Loucy (cell line): ENCODE results near the gene SLAMF7.
A peak's percentile ranks its signal among the peaks of the same experiment; 100 is the strongest.

Source experiments
- H2AFZ ChIP-seq: fragments of 200-600 bp; sonication (generic); 2 replicates; pipeline ENCODE4 v1.6.0; 2016; ENCODE audit warnings: antibody characterized with exemption, mild to moderate bottlenecking, low read length, moderate library complexity
- H3F3A ChIP-seq: fragments of 200-600 bp; 2 replicates; pipeline ENCODE4 v1.6.0; 2016; ENCODE audit warnings: antibody characterized with exemption, low read depth, mild to moderate bottlenecking
- H3K27me3 ChIP-seq: fragments of 200-600 bp; sonication (generic); 2 replicates; pipeline ENCODE4 v1.6.1; 2014; ENCODE audit warnings: low read length, mild to moderate bottlenecking; ENCODE audit not compliant: insufficient read depth, poor library complexity, severe bottlenecking
- H3K36me3 ChIP-seq: fragments of 200-600 bp; sonication (generic); 2 replicates; pipeline ENCODE4 v1.6.1; 2016; ENCODE audit warnings: low read length; ENCODE audit not compliant: insufficient read depth
- H3K4me1 ChIP-seq: fragments of 200-600 bp; sonication (generic); 2 replicates; pipeline ENCODE4 v1.5.1; 2014; ENCODE audit warnings: low read length, mild to moderate bottlenecking; ENCODE audit not compliant: insufficient read depth, poor library complexity, severe bottlenecking
- H3K4me2 ChIP-seq: fragments of 200-600 bp; sonication (generic); 2 replicates; pipeline ENCODE4 v1.6.0; 2014; ENCODE audit warnings: antibody characterized with exemption, low read length, low read depth, mild to moderate bottlenecking; ENCODE audit not compliant: poor library complexity, severe bottlenecking
- H3K4me3 ChIP-seq: fragments of 200-600 bp; sonication (generic); 2 replicates; pipeline ENCODE4 v1.5.1; 2014; ENCODE audit warnings: low read length, mild to moderate bottlenecking, mixed read lengths; ENCODE audit not compliant: poor library complexity, severe bottlenecking
- H3K79me2 ChIP-seq: fragments of 200-600 bp; sonication (generic); 2 replicates; pipeline ENCODE4 v1.6.1; 2014; ENCODE audit warnings: low read length; ENCODE audit not compliant: insufficient read depth
- H3K9ac ChIP-seq: fragments of 200-600 bp; sonication (generic); 2 replicates; pipeline ENCODE4 v1.6.0; 2014; ENCODE audit warnings: mild to moderate bottlenecking, low read depth, low read length, moderate library complexity; ENCODE audit not compliant: poor library complexity, severe bottlenecking
- H3K9me2 ChIP-seq: fragments of 200-600 bp; sonication (generic); replicated peaks from 2 replicates; pipeline ENCODE4 v1.6.1; 2016; ENCODE audit warnings: low read depth, low read length, mixed read lengths
- H3K9me3 ChIP-seq: fragments of 200-600 bp; sonication (generic); 2 replicates; pipeline ENCODE4 v1.6.1; 2014; ENCODE audit warnings: mild to moderate bottlenecking, antibody characterized with exemption, low read length, low read depth; ENCODE audit not compliant: insufficient read depth
- H4K20me1 ChIP-seq: fragments of 200-600 bp; sonication (generic); 2 replicates; pipeline ENCODE4 v1.6.0; 2014; ENCODE audit warnings: antibody characterized with exemption, low read length, mild to moderate bottlenecking; ENCODE audit not compliant: insufficient read depth, poor library complexity, severe bottlenecking
- CTCF ChIP-seq: fragments of 200-600 bp; sonication (generic); conservative IDR thresholded peaks from 2 replicates; pipeline ENCODE4 v1.5.1; 2014; ENCODE audit warnings: mild to moderate bottlenecking, antibody characterized with exemption, low read length
- EZH2phosphoT487 ChIP-seq: fragments of 200-600 bp; IDR thresholded peaks from 2 replicates; pipeline ENCODE4 v1.6.1; 2018; ENCODE audit warnings: antibody characterized with exemption, mild to moderate bottlenecking, moderate library complexity, borderline replicate concordance

Gene SLAMF7

DNA sequence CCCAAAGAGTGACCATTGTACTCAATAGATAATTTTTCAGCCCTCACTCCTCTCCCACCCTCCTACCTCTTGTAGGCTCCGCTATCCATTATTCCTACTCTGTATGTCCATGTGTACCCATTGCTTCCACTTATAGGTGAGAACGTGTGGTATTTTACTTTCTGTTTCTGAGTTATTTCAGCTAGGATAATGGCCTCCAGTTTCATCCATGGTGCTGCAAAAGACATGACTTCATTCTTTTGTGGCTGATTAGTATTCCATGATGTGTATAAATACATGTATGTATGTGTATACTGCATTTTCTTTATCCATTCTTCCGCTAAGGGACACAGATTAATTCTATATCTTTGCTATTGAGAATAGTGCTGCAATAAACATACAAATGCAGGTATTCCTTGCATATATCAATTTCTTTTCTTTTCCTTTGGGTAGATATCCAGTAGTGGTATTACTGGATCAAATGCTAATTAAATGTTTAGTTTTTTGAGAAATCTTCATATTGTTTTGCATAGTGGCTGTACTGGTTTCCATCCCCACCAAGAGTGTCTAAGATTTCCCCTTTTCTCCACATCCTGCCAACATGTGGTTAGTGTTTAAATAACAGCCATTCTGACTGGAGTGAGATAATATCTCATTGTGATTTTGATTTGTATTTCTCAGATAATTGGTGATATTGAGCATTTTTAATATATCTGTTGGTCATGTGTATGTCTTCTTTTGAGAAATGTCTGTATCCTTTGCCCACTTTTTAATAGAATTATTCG lies 61.8 kb downstream of the SLAMF7 start:
- Histone ChIP-seq H2AFZ (no peak overlapping the region), H4K20me1 (no peaks in the 10 kb centered on the region), H3K36me3 (no peaks in the 10 kb centered on the region), H3K4me2 (peak overlapping the region; percentile 26), H3K9me2 (no peaks in the 10 kb centered on the region), H3K4me3 (no peak overlapping the region), H3K9ac (no peak overlapping the region), H3K9me3 (no peaks in the 10 kb centered on the region), H3F3A (no peaks in the 10 kb centered on the region), H3K27me3 (peaks cover 11% of the 10 kb centered on the region), H3K79me2 (no peaks in the 10 kb centered on the region), H3K4me1 (peaks cover 19% of the 10 kb centered on the region)
- no peak for TF ChIP-seq EZH2phosphoT487
- TF ChIP-seq CTCF = no peak

DNA sequence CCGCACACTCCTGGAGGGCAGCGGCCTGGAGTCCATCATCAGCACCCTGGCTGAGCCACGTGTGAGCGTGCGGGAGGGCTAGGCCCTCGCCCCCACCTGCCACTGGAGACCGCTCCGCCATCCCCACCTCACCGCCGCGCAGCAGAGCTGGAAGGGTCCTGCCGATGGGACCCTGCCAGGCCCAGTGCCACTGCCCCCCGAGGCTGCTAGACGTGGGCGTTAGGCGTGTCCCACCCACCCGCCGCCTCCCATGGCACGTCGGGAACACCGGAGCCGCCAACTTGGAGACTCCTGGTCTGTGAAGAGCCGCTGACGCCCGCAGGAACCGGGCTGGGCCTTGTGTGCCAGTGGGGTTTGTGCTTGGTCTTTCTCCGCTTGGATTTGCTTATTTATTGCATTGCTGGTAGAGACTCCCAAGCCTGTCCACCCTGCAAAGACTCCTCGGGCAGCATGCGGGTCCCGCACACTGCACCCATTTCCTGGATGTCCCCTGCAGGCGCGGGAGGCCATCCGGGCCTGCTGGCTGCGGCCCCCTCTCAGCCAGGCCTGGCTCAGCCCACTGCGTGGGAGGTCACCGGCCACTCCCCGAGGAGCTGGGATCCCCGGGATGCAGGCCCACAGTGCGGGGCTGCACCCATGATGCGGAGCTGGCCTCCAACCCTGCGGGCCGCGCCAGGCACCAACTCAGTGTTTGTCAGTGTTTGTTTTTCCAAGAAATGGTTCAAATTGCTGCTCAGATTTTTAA lies 63.0 kb downstream of the SLAMF7 start:
- Histone ChIP-seq H3K4me1 (peaks cover 19% of the 10 kb centered on the region), H3K79me2 (no peaks in the 10 kb centered on the region), H2AFZ (no peak overlapping the region), H3K4me2 (no peak overlapping the region), H3K9me3 (peaks cover 5% of the 10 kb centered on the region; the same call in 1 of the 2 replicates), H3K4me3 (no peak overlapping the region), H3K36me3 (no peaks in the 10 kb centered on the region), H3K9me2 (no peaks in the 10 kb centered on the region), H4K20me1 (no peaks in the 10 kb centered on the region), H3K27me3 (peaks cover 11% of the 10 kb centered on the region), H3K9ac (no peak overlapping the region), H3F3A (no peaks in the 10 kb centered on the region)
- no peak for TF ChIP-seq EZH2phosphoT487
- TF ChIP-seq CTCF = no peak
